DMS 273 (cell line): ENCODE measurements around the gene FBRSL1.

Experiments used
- DNase-seq: peaks from one replicate; lab custom pipeline; 2025; ENCODE audit not compliant: unreplicated experiment; lab: John Stamatoyannopoulos, UW

Gene FBRSL1

GRCh38 chr12:132483208-132483607 is 6.7 kb upstream of the FBRSL1 start:
- DNase-seq = no peak

DNA sequence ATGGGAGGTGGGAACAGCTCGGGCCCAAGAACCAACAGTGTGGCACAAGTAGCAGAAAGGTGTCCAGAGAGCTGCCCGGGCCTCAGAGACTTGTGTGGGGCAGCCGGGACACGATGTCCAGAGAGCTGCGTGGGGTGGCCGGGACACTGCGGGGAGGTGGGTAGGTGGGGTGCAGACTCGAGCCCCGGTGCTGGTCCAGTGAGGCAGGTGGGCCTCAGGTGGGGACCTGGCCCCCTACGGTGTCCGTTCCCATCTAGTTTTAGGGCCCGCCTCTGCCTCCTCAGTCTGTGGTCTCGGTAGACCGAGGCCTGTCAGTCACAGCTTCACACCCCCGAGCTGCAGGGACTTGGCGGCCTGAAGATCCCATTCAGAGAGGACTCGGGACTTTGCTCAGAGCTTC is 6.3 kb upstream of the FBRSL1 start:
- DNase-seq = no peak

- DNase-seq = no peak
Measured at GRCh38 chr12:132484183-132484890, 5.6 kb upstream of the FBRSL1 start.

GRCh38 chr12:132484891-132485441 is 5.0 kb upstream of the FBRSL1 start:
- peak; percentile 30 for DNase-seq

GRCh38 chr12:132485619-132486018 is 4.3 kb upstream of the FBRSL1 start:
- no peak for DNase-seq

GRCh38 chr12:132486168-132486567 is 3.8 kb upstream of the FBRSL1 start:
- no peak for DNase-seq

DNA sequence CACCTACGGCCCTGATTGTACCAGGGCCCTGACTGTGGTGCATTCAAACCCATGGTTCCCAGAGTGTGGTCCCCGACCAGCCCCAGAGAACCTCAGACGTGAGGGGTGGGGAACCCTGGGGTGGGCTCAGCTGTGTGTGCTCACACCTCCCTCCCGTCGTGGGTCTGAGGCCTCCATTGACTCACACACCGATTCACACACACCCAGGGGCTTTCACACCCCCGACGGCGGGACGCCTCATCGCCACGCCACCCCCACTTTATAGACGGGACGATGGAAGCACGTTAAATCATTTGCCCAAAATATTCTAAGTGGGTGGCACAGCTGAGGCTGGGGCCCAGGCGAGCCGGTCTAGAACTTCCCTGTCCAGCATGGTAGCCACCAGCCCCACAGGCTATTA is 3.4 kb upstream of the FBRSL1 start:
- no peak for DNase-seq

- peak; percentile 36 for DNase-seq
Measured at GRCh38 chr12:132487311-132487741, 2.6 kb upstream of the FBRSL1 start.

DNA sequence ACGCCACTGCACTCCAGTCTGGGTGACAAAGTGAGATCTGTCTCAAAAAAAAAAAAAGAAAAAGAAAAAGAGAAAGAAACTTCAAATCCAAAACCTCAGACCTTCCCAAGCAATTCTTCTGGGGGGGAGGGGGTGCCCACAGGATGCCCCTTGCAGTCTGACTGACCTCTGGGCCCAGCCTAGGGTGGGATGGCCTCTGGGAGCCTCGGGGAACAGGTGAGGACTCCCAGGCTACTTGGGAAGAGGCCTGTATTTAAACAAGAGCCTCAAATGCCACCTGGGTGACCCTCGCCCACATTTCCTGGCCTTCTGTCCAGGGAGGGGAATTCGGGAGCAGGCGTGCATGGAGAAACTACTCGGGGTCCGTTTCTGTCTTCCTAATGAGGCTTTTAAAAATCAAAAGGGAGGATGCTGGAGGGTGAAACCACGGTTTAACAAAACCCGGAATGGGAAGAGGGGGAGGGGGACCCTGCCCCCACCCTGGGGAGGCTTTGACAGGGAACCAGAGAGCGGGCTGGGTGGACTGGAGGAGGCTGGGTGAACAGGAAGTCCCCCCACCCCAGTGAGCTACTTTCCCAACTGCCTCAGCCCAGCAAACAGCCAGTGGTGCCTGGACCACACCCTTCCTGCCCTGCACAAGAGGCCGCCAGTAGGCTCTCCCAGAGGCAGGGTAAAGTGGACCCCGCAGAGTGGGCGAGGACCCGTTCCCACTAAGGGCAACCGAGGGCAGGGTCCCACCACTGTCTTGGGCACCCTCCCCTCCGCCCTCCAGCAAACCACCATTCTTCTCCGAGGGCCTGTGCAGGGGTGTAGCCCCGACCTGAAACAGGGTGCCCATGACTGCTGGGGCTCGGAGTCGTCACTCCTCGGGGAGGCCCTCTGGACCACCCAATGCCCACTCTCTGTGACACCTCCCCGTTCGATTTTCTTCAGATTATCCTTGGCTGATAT is 1.5 kb upstream of the FBRSL1 start:
- no peak for DNase-seq

GRCh38 chr12:132489078-132489601 is 811 bp upstream of the FBRSL1 start:
- no peak for DNase-seq

- DNase-seq = peak; percentile 28
Measured at GRCh38 chr12:132490422-132491137, 629 bp downstream of the FBRSL1 start.

GRCh38 chr12:132491138-132491663 is 1.2 kb downstream of the FBRSL1 start:
- no peak for DNase-seq

DNA sequence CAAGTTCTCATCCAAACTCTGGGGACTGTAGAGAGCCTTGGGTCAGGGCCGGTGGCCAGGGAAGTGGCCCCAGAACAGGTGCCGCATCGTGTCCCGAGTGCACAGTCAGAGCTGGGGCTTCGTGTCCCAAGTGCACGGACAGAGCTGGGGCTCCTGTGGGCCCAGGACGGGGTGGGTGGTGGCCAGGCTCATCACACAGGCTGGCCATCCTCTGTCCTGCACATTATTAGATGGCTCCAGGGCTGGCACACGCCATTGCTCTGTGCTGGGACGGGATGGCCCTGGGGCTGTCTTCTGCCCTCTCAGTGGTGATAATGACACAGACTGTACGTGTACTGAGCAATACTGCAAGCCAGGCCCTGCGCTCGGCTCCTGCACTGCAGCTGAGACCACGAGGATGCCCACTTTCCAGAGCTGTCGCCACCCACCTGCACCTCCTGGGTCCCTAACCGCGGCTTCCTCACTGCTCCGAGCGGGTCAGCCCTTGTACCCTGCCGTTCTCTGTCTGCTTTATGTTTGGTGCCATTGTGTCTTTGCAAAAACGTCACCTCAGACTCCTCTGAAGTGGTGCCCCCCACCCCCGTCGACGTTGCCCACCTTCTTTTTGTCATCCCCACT is 1.9 kb downstream of the FBRSL1 start:
- no peak for DNase-seq

- DNase-seq = no peak
Measured at GRCh38 chr12:132492522-132492921, 2.6 kb downstream of the FBRSL1 start.

DNA sequence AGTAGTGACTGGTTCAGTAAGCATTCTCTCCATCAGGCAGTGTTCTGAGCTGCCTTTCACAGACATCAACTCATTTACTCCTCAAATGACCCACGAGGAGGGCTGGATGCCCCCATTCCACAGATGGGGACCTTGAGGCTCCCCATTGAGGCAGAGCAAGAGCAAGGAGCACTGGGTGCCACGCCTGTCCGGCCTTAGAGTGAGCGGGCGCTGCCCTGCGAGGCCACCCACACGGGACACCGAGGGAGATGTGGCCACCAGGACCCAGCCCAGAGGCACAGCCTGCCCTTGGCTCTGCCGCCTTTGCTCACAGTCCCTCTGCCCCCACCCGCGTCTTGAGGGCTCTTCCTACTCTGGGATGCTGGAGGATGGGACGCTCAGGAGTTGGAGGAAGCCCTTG is 3.0 kb downstream of the FBRSL1 start:
- DNase-seq = no peak

DNA sequence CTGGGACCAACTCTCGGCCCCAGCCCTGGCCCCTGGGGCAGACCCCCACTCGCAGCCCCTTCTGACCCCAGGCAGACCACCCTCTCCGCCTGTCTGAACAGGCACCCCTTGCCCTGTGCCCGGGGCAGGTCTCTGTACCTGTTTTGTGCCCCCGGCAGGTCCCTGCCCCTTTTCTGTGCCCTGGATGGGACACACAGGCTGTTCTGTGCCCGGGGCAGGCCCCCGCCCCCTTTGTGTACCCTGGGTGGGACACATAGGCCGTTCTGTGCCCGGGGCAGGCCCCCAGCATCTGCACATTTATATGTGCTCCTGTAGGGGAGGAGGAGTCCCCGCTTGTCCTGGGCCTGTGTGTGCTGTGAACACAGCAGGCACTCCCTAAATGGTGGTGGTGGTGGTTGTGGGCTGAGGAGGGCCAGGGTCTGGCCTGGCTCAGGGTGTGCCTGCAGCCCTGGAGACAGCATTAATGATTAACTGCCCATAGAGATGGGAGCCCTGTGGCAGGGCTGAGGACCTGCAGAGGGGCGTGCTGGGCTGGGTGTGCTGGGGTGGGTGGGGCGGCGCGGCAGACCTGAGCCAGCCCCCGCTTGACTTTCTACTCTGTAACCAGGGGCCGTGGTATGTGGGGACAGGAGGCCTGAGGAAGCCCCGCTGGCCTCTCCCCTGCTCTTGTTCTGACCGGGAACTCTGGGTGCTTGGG is 3.7 kb downstream of the FBRSL1 start:
- no peak for DNase-seq

DNA sequence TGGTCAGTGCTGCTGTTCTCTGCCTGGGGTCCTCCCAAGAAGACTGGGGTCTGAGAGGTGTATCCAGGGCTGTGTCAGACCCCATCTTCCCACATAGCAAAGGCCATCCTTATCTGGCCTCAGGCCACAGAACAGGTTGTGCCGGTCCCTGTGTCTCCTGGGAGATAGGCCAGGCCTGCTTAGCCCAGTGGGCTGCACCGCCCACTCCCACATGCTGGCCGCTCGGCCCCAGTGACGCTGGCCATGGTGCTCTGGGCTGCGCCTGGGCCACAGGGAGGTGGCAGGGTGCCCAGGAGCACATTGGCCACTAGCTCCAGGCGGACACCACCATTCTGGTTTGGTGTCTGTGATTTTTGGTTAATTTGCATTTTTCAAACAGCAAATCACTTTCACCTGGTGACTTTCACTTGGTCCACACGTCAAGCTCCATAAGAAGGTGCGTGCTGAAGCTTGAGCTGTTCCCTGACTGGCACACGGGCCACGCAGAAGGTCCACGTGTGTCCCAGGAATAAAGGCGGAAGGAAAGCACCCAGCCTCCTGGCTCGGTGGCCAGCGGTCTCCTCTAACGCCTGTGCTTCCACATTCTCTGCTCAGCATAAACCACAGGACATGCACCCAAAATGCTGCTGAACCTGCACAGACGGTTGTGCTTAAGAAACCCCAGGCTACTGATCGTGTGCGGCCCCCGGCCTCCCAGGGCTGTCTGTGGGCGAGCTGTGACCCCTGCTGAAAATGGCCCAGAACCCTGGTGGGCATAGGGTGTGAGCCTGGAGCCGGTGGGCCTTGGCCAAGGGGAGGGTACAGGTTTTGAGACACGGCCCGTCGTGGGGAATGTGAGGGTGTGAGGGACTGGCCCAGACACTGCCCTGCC is 4.6 kb downstream of the FBRSL1 start:
- DNase-seq = no peak

- no peak for DNase-seq
Measured at GRCh38 chr12:132495165-132495544, 5.2 kb downstream of the FBRSL1 start.
